ENCODE results near the gene BEX2. TPM values are rescaled to one million over a fixed set of nuclear protein-coding genes. Genes with fewer than 3 reads are reported as not detected.

Gene BEX2
- total RNA-seq, 1 donor from 2014 or later = 2.0 TPM

- H3K9me3 ChIP-seq = peaks cover 0 to 5% of the 10 kb centered on the region in 2 donors
- H3K27ac ChIP-seq = no peak overlapping the region
- H3K36me3 ChIP-seq = no peaks in the 10 kb centered on the region
- no peaks in the 10 kb centered on the region for H3K27me3 ChIP-seq
- H3K4me3 ChIP-seq = no peak overlapping the region
- no peaks in the 10 kb centered on the region for H3K4me1 ChIP-seq
- TF ChIP-seq CTCF (IDR thresholded peaks at IDR 0.05) = no peak
- DNase-seq (ENCODE audit: low spot score in 2 of 2) = no peak
- intact Hi-C loops (cut with DNase I) = no loop called here
Observed at GRCh38 chrX:103293118-103293517, 17.7 kb downstream of the BEX2 start.

- intact Hi-C loops (cut with DNase I) = no loop called here
- Histone ChIP-seq H3K4me3 (no peak overlapping the region), H3K27me3 (no peaks in the 10 kb centered on the region), H3K27ac (no peak overlapping the region), H3K9me3 (peaks cover 0 to 3% of the 10 kb centered on the region in 2 donors), H3K36me3 (no peaks in the 10 kb centered on the region), H3K4me1 (no peaks in the 10 kb centered on the region)
- DNase-seq (ENCODE audit: low spot score in 2 of 2) = no peak
- TF ChIP-seq CTCF (IDR thresholded peaks at IDR 0.05) = no peak
Observed at GRCh38 chrX:103279624-103280023, 31.2 kb downstream of the BEX2 start.

- no peak for TF ChIP-seq CTCF (IDR thresholded peaks at IDR 0.05)
- DNase-seq (ENCODE audit: low spot score in 2 of 2) = no peak
- Histone ChIP-seq H3K9me3 (no peaks in the 10 kb centered on the region), H3K36me3 (no peaks in the 10 kb centered on the region), H3K4me1 (no peaks in the 10 kb centered on the region), H3K4me3 (peak within 1 kb of the TSS; percentile 19 to 55), H3K27ac (no peak within 1 kb of the TSS), H3K27me3 (no peaks in the 10 kb centered on the region)
- intact Hi-C loops (cut with DNase I) = no loop called here
Observed at GRCh38 chrX:103276581-103277002, 34.2 kb downstream of the BEX2 start, which contains the start of gene TCEAL5. TSS of gene TCEAL5 (minus strand) at chrX:103276750. CDS start at chrX:103274563, 2,187 bp downstream.

- no peak overlapping the region for H3K27ac ChIP-seq
- no peaks in the 10 kb centered on the region for H3K36me3 ChIP-seq
- peak overlapping the region in 1 of 2 donors; percentile 55 for H3K4me3 ChIP-seq
- H3K27me3 ChIP-seq = no peaks in the 10 kb centered on the region
- TF ChIP-seq CTCF (IDR thresholded peaks at IDR 0.05) = no peak
- no peak for DNase-seq (ENCODE audit: low spot score in 2 of 2)
- H3K9me3 ChIP-seq = no peaks in the 10 kb centered on the region
- H3K4me1 ChIP-seq = no peaks in the 10 kb centered on the region
- intact Hi-C loops (cut with DNase I) = no loop called here
Observed at GRCh38 chrX:103275947-103276567, 34.7 kb downstream of the BEX2 start.

GRCh38 chrX:103274284-103274683 lies 36.5 kb downstream of the BEX2 start:
- no peaks in the 10 kb centered on the region for H3K27me3 ChIP-seq
- H3K4me3 ChIP-seq = no peak overlapping the region
- H3K27ac ChIP-seq = no peak overlapping the region
- intact Hi-C loops (cut with DNase I) = no loop called here
- no peak for DNase-seq (ENCODE audit: low spot score in 2 of 2)
- H3K9me3 ChIP-seq = no peaks in the 10 kb centered on the region
- H3K4me1 ChIP-seq = no peaks in the 10 kb centered on the region
- H3K36me3 ChIP-seq = no peaks in the 10 kb centered on the region
- TF ChIP-seq CTCF (IDR thresholded peaks at IDR 0.05) = no peak

Other genes with a start within 250 kb of the BEX2 start
- gene BEX1, start 246.8 kb downstream of the BEX2 start, total RNA-seq = not detected
- not detected for gene NXF3, start 217.8 kb downstream of the BEX2 start, total RNA-seq
- gene BEX4, start 95.9 kb downstream of the BEX2 start, total RNA-seq = 11.0 TPM
- 39.1 TPM for gene TCEAL8, start 55.8 kb downstream of the BEX2 start, total RNA-seq
- gene TCEAL5, start 34.2 kb downstream of the BEX2 start, total RNA-seq = not detected
- gene TCEAL7, start 19.2 kb upstream of the BEX2 start, total RNA-seq = not detected
- gene TCEAL9, start 45.5 kb upstream of the BEX2 start, total RNA-seq = 20.9 TPM
- gene BEX3, start 65.5 kb upstream of the BEX2 start, total RNA-seq = 32.1 TPM
- gene RAB40A, start 208.5 kb upstream of the BEX2 start, total RNA-seq = 1.5 TPM